HEK293 (cell line): ENCODE results near the gene TRMU.

Experiments
- FEZF1 ChIP-seq: fragments of 450-650 bp; formaldehyde crosslinking; IDR thresholded peaks from 2 replicates; pipeline ENCODE4 v1.5.1; 2016; ENCODE audit warnings: missing biosample characterization, missing genetic modification characterization
- PRDM1 ChIP-seq: fragments of 450-650 bp; formaldehyde crosslinking; IDR thresholded peaks from 2 replicates; pipeline ENCODE4; 2016; ENCODE audit warnings: missing biosample characterization, missing genetic modification characterization
- RBAK ChIP-seq: fragments of 450-650 bp; formaldehyde crosslinking; IDR thresholded peaks from 2 replicates; pipeline ENCODE4 v1.5.1; 2016; ENCODE audit warnings: missing biosample characterization, missing genetic modification characterization
- SP2 ChIP-seq: fragments of 450-650 bp; formaldehyde crosslinking; IDR thresholded peaks from 2 replicates; pipeline ENCODE4 v1.5.1; 2016; ENCODE audit warnings: missing biosample characterization, missing genetic modification characterization
- ZBTB20 ChIP-seq: fragments of 450-650 bp; formaldehyde crosslinking; IDR thresholded peaks from 2 replicates; pipeline ENCODE4 v1.5.1; 2016; ENCODE audit warnings: missing biosample characterization, missing genetic modification characterization
- ZBTB21 ChIP-seq: fragments of 450-650 bp; formaldehyde crosslinking; IDR thresholded peaks from 2 replicates; pipeline ENCODE4 v1.5.1; 2017; ENCODE audit warnings: missing biosample characterization, missing genetic modification characterization
- ZFP3 ChIP-seq: fragments of 450-650 bp; formaldehyde crosslinking; IDR thresholded peaks from 2 replicates; pipeline ENCODE4 v1.5.1; 2016; ENCODE audit warnings: low read depth, missing biosample characterization, missing genetic modification characterization
- ZIC2 ChIP-seq: fragments of 450-650 bp; formaldehyde crosslinking; IDR thresholded peaks from 2 replicates; pipeline ENCODE4 v1.5.1; 2016; ENCODE audit warnings: missing biosample characterization, missing genetic modification characterization
- ZNF155 ChIP-seq: fragments of 450-650 bp; formaldehyde crosslinking; IDR thresholded peaks from 2 replicates; pipeline ENCODE4 v1.5.1; 2016; ENCODE audit warnings: missing biosample characterization, missing genetic modification characterization
- ZNF174 ChIP-seq: fragments of 450-650 bp; formaldehyde crosslinking; IDR thresholded peaks from 2 replicates; pipeline ENCODE4 v1.5.0; 2017; ENCODE audit warnings: missing biosample characterization, mild to moderate bottlenecking, missing genetic modification characterization
- ZNF175 ChIP-seq: fragments of 450-650 bp; formaldehyde crosslinking; IDR thresholded peaks from 2 replicates; pipeline ENCODE4 v1.5.1; 2016; ENCODE audit warnings: missing biosample characterization, missing genetic modification characterization
- ZNF19 ChIP-seq: fragments of 450-650 bp; formaldehyde crosslinking; IDR thresholded peaks from 2 replicates; pipeline ENCODE4; 2016; ENCODE audit warnings: missing biosample characterization, missing genetic modification characterization, low read depth
- ZNF2 ChIP-seq: fragments of 450-650 bp; formaldehyde crosslinking; IDR thresholded peaks from 2 replicates; pipeline ENCODE4 v1.5.1; 2016; ENCODE audit warnings: missing biosample characterization, missing genetic modification characterization
- ZNF223 ChIP-seq: fragments of 450-650 bp; formaldehyde crosslinking; IDR thresholded peaks from 2 replicates; pipeline ENCODE4 v1.5.1; 2016; ENCODE audit warnings: missing biosample characterization, missing genetic modification characterization
- ZNF394 ChIP-seq: fragments of 450-650 bp; formaldehyde crosslinking; IDR thresholded peaks from 2 replicates; pipeline ENCODE4 v1.5.1; 2016; ENCODE audit warnings: missing biosample characterization, missing genetic modification characterization, mild to moderate bottlenecking, moderate library complexity, borderline replicate concordance
- ZNF501 ChIP-seq: fragments of 450-650 bp; formaldehyde crosslinking; IDR thresholded peaks from 2 replicates; pipeline ENCODE4 v1.5.1; 2016; ENCODE audit warnings: missing biosample characterization, missing genetic modification characterization
- ZNF548 ChIP-seq: fragments of 450-650 bp; formaldehyde crosslinking; IDR thresholded peaks from 2 replicates; pipeline ENCODE4 v1.5.1; 2016; ENCODE audit warnings: missing biosample characterization, missing genetic modification characterization
- ZNF560 ChIP-seq: fragments of 450-650 bp; formaldehyde crosslinking; IDR thresholded peaks from 2 replicates; pipeline ENCODE4 v1.5.1; 2017; ENCODE audit warnings: missing biosample characterization, missing genetic modification characterization, borderline replicate concordance
- ZNF561 ChIP-seq: fragments of 450-650 bp; IDR thresholded peaks from 2 replicates; pipeline ENCODE4 v1.5.1; 2018; ENCODE audit warnings: missing biosample characterization, missing genetic modification characterization, borderline replicate concordance
- ZNF658 ChIP-seq: fragments of 450-650 bp; formaldehyde crosslinking; IDR thresholded peaks from 2 replicates; pipeline ENCODE4; 2016; ENCODE audit warnings: missing biosample characterization, missing genetic modification characterization
- ZNF701 ChIP-seq: fragments of 450-650 bp; formaldehyde crosslinking; IDR thresholded peaks from 2 replicates; pipeline ENCODE4 v1.5.1; 2016; ENCODE audit warnings: missing biosample characterization, missing genetic modification characterization
- ZSCAN16 ChIP-seq: fragments of 450-650 bp; formaldehyde crosslinking; IDR thresholded peaks from 2 replicates; pipeline ENCODE4 v1.5.1; 2016; ENCODE audit warnings: missing biosample characterization, missing genetic modification characterization
- ZSCAN23 ChIP-seq: fragments of 450-650 bp; formaldehyde crosslinking; IDR thresholded peaks from 2 replicates; pipeline ENCODE4 v1.5.1; 2016; ENCODE audit warnings: missing biosample characterization, missing genetic modification characterization
- TF ChIP-seq, protein P1 (sequence below): fragments of 450-650 bp; formaldehyde crosslinking; IDR thresholded peaks from 2 replicates; pipeline ENCODE4 v1.5.1; 2016; ENCODE audit warnings: missing biosample characterization, missing genetic modification characterization
- TF ChIP-seq, protein P2 (sequence below): fragments of 450-650 bp; formaldehyde crosslinking; IDR thresholded peaks from 2 replicates; pipeline ENCODE4 v1.5.1; 2016; ENCODE audit warnings: missing biosample characterization, missing genetic modification characterization
- TF ChIP-seq, protein P3 (sequence below): IDR thresholded peaks from 2 replicates; pipeline ENCODE4 v1.6.1; 2011; ENCODE audit warnings: mild to moderate bottlenecking, low read depth, low read length, borderline replicate concordance
- TF ChIP-seq, protein P4 (sequence below): fragments of 450-650 bp; formaldehyde crosslinking; conservative IDR thresholded peaks from 2 replicates; pipeline ENCODE4 v1.5.1; 2016; ENCODE audit warnings: low read depth, missing biosample characterization, missing genetic modification characterization
- TF ChIP-seq, protein P5 (sequence below): fragments of 450-650 bp; IDR thresholded peaks from 2 replicates; pipeline ENCODE4 v1.5.1; 2018; ENCODE audit warnings: missing biosample characterization, missing genetic modification characterization
- TF ChIP-seq, protein P6 (sequence below): fragments of 450-650 bp; formaldehyde crosslinking; IDR thresholded peaks from 2 replicates; pipeline ENCODE4 v1.5.1; 2017; ENCODE audit warnings: missing biosample characterization, missing genetic modification characterization

Gene TRMU

DNA sequence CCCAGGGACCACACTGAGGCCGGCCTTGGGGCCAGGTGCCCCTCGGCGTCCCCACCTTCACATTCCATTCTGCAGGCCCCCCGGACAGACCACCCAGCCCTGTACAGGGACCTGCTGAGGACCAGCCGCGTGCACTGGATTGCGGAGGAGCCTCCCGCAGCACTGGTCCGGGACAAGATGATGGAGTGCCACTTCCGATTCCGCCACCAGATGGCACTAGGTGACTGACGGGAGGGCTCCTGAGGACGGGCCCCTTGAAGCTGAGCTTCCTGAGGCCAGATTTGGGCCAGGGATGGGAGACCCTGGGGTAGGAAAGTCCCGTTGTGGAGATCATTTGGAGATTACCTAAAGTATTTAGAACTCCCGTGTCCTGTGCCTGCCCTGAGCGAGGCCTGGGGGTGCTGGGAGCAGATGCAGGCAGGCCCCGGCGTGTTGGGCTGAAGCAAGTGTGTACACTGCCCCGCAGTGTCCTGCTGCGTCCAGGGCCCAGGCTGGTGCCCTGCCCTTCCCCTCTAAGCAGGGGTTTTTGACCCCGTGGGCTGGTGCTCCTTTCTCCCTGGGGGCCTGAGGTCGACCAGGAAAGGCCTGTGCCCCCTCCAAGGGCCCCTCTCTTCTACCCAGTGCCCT, 20.0 kb downstream of the TRMU start (continued):
- TF ChIP-seq, protein P1, sequence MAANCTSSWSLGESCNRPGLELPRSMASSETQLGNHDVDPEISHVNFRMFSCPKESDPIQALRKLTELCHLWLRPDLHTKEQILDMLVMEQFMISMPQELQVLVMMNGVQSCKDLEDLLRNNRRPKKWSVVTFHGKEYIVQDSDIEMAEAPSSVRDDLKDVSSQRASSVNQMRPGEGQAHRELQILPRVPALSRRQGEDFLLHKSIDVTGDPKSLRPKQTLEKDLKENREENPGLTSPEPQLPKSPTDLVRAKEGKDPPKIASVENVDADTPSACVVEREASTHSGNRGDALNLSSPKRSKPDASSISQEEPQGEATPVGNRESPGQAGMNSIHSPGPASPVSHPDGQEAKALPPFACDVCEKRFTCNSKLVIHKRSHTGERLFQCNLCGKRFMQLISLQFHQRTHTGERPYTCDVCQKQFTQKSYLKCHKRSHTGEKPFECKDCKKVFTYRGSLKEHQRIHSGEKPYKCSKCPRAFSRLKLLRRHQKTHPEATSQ (tag by site-specific recombination) = no peak
- TF ChIP-seq ZNF223 (tag by site-specific recombination) = no peak
- TF ChIP-seq ZNF560 (tag by site-specific recombination) = no peak
- no peak for TF ChIP-seq ZFP3 (tag by site-specific recombination)
- no peak for TF ChIP-seq ZNF561 (tag by site-specific recombination)
- TF ChIP-seq ZNF701 (tag by site-specific recombination) = no peak
- no peak for TF ChIP-seq ZSCAN23 (tag by site-specific recombination)
- no peak for TF ChIP-seq FEZF1
- no peak for TF ChIP-seq ZNF175 (tag by site-specific recombination)
- TF ChIP-seq ZNF19 = no peak
- TF ChIP-seq ZIC2 (tag by site-specific recombination) = no peak
- TF ChIP-seq, protein P2, sequence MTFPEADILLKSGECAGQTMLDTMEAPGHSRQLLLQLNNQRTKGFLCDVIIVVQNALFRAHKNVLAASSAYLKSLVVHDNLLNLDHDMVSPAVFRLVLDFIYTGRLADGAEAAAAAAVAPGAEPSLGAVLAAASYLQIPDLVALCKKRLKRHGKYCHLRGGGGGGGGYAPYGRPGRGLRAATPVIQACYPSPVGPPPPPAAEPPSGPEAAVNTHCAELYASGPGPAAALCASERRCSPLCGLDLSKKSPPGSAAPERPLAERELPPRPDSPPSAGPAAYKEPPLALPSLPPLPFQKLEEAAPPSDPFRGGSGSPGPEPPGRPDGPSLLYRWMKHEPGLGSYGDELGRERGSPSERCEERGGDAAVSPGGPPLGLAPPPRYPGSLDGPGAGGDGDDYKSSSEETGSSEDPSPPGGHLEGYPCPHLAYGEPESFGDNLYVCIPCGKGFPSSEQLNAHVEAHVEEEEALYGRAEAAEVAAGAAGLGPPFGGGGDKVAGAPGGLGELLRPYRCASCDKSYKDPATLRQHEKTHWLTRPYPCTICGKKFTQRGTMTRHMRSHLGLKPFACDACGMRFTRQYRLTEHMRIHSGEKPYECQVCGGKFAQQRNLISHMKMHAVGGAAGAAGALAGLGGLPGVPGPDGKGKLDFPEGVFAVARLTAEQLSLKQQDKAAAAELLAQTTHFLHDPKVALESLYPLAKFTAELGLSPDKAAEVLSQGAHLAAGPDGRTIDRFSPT (tag by site-specific recombination) = no peak
- TF ChIP-seq ZNF658 = no peak
- 0 out of 2 replicates have a peak, but pooled peaks have one; percentile 39 for TF ChIP-seq ZNF2 (tag by site-specific recombination)
- TF ChIP-seq, protein P3, sequence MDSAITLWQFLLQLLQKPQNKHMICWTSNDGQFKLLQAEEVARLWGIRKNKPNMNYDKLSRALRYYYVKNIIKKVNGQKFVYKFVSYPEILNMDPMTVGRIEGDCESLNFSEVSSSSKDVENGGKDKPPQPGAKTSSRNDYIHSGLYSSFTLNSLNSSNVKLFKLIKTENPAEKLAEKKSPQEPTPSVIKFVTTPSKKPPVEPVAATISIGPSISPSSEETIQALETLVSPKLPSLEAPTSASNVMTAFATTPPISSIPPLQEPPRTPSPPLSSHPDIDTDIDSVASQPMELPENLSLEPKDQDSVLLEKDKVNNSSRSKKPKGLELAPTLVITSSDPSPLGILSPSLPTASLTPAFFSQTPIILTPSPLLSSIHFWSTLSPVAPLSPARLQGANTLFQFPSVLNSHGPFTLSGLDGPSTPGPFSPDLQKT = no peak
- TF ChIP-seq, protein P4, sequence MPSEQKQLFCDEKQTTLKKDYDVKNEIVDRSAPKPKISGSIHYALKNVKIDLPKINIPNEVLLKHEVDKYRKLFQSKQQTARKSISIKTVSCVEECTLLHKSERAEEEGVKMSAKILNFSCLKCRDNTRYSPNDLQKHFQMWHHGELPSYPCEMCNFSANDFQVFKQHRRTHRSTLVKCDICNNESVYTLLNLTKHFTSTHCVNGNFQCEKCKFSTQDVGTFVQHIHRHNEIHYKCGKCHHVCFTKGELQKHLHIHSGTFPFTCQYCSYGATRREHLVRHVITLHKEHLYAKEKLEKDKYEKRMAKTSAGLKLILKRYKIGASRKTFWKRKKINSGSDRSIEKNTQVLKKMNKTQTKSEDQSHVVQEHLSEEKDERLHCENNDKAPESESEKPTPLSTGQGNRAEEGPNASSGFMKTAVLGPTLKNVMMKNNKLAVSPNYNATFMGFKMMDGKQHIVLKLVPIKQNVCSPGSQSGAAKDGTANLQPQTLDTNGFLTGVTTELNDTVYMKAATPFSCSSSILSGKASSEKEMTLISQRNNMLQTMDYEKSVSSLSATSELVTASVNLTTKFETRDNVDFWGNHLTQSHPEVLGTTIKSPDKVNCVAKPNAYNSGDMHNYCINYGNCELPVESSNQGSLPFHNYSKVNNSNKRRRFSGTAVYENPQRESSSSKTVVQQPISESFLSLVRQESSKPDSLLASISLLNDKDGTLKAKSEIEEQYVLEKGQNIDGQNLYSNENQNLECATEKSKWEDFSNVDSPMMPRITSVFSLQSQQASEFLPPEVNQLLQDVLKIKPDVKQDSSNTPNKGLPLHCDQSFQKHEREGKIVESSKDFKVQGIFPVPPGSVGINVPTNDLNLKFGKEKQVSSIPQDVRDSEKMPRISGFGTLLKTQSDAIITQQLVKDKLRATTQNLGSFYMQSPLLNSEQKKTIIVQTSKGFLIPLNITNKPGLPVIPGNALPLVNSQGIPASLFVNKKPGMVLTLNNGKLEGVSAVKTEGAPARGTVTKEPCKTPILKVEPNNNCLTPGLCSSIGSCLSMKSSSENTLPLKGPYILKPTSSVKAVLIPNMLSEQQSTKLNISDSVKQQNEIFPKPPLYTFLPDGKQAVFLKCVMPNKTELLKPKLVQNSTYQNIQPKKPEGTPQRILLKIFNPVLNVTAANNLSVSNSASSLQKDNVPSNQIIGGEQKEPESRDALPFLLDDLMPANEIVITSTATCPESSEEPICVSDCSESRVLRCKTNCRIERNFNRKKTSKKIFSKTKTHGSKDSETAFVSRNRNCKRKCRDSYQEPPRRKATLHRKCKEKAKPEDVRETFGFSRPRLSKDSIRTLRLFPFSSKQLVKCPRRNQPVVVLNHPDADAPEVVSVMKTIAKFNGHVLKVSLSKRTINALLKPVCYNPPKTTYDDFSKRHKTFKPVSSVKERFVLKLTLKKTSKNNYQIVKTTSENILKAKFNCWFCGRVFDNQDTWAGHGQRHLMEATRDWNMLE = no peak
- no peak for TF ChIP-seq ZNF548 (tag by site-specific recombination)
- TF ChIP-seq ZBTB21 (tag by site-specific recombination) = no peak
- TF ChIP-seq PRDM1 (tag by site-specific recombination) = no peak
- TF ChIP-seq SP2 (tag by site-specific recombination) = no peak
- no peak for TF ChIP-seq ZNF155 (tag by site-specific recombination)
- TF ChIP-seq, protein P5, sequence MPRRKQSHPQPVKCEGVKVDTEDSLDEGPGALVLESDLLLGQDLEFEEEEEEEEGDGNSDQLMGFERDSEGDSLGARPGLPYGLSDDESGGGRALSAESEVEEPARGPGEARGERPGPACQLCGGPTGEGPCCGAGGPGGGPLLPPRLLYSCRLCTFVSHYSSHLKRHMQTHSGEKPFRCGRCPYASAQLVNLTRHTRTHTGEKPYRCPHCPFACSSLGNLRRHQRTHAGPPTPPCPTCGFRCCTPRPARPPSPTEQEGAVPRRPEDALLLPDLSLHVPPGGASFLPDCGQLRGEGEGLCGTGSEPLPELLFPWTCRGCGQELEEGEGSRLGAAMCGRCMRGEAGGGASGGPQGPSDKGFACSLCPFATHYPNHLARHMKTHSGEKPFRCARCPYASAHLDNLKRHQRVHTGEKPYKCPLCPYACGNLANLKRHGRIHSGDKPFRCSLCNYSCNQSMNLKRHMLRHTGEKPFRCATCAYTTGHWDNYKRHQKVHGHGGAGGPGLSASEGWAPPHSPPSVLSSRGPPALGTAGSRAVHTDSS (tag by site-specific recombination) = no peak
- TF ChIP-seq, protein P6, sequence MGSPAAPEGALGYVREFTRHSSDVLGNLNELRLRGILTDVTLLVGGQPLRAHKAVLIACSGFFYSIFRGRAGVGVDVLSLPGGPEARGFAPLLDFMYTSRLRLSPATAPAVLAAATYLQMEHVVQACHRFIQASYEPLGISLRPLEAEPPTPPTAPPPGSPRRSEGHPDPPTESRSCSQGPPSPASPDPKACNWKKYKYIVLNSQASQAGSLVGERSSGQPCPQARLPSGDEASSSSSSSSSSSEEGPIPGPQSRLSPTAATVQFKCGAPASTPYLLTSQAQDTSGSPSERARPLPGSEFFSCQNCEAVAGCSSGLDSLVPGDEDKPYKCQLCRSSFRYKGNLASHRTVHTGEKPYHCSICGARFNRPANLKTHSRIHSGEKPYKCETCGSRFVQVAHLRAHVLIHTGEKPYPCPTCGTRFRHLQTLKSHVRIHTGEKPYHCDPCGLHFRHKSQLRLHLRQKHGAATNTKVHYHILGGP = no peak
- no peak for TF ChIP-seq ZNF394 (tag by site-specific recombination)
- TF ChIP-seq ZNF174 (tag by site-specific recombination) = no peak
- TF ChIP-seq ZNF501 (tag by site-specific recombination) = no peak
- TF ChIP-seq ZBTB20 (tag by site-specific recombination) = no peak
- no peak for TF ChIP-seq ZSCAN16 (tag by site-specific recombination)
- no peak for TF ChIP-seq RBAK (tag by site-specific recombination)
